NCI-H510A (cell line): ENCODE data around the gene MACF1.
"Not testable (repeated sequence)": the region's sequence is repeated elsewhere in the genome, so short reads cannot be mapped to it uniquely, and the experiment has no call there.

Experiments used
- DNase-seq: peaks from one replicate; lab custom pipeline; 2025; lab: John Stamatoyannopoulos, UW

MACF1 gene

GRCh38 chr1:39177706-39178105, 26.8 kb upstream of the MACF1 start:
- DNase-seq, result no peak

- no peak for DNase-seq
Measured at GRCh38 chr1:39178541-39179431, 25.7 kb upstream of the MACF1 start.

GRCh38 chr1:39181311-39181710, 23.2 kb upstream of the MACF1 start:
- DNase-seq, result no peak

- DNase-seq, result no peak
Measured at GRCh38 chr1:39182804-39183203, 21.7 kb upstream of the MACF1 start.

- peak; percentile 100 for DNase-seq
Measured at GRCh38 chr1:39183503-39184353, 20.8 kb upstream of the MACF1 start.

GRCh38 chr1:39184354-39184818, 20.1 kb upstream of the MACF1 start:
- no peak for DNase-seq

- DNase-seq, result no peak
Measured at GRCh38 chr1:39187275-39188046, 17.0 kb upstream of the MACF1 start.

GRCh38 chr1:39189592-39190041, 14.9 kb upstream of the MACF1 start:
- no peak for DNase-seq

GRCh38 chr1:39190096-39190495, 14.4 kb upstream of the MACF1 start:
- no peak for DNase-seq

- DNase-seq, result no peak
Measured at GRCh38 chr1:39194398-39195051, 10.0 kb upstream of the MACF1 start.

- no peak for DNase-seq
Measured at GRCh38 chr1:39195166-39196111, 9.1 kb upstream of the MACF1 start.

GRCh38 chr1:39196244-39197215, 8.0 kb upstream of the MACF1 start:
- no peak for DNase-seq

- no peak for DNase-seq
Measured at GRCh38 chr1:39199593-39199992, 4.9 kb upstream of the MACF1 start.

- DNase-seq, result no peak
Measured at GRCh38 chr1:39205102-39205780, 746 bp downstream of the MACF1 start.

- DNase-seq, result no peak
Measured at GRCh38 chr1:39205781-39206464, 1.4 kb downstream of the MACF1 start.

- not testable (repeated sequence) for DNase-seq
Measured at GRCh38 chr1:39208360-39208759, 3.9 kb downstream of the MACF1 start.

GRCh38 chr1:39210649-39211048, 6.2 kb downstream of the MACF1 start:
- no peak for DNase-seq

- DNase-seq, result no peak
Measured at GRCh38 chr1:39212499-39212898, 8.0 kb downstream of the MACF1 start.
